Renal cortex interstitium (tissue), 11 donors: ENCODE results near the gene BEST3. TPM values are rescaled to one million over a fixed set of nuclear protein-coding genes. Genes with fewer than 3 reads are reported as not detected.
"Not testable (repeated sequence)": the region's sequence is repeated elsewhere in the genome, so short reads cannot be mapped to it uniquely, and the experiment has no call there.

Experiments used
- DNase-seq, 11 donors: peaks; one replicate each; pipeline ENCODE4 v3.0.0-alpha.2; 2013; ENCODE audit warnings: low read depth in 9 of 11, low spot score in 4 of 11; ENCODE audit errors: extremely low read depth in 1 of 11
- polyA plus RNA-seq, 3 donors: library from polyadenylated mRNA; unstranded; fragments of 120-200 nt; gene quantifications; one replicate each; pipeline ENCODE4 v1.2.1, GENCODE V29; 2013; ENCODE audit not compliant: insufficient read length in 3 of 3

BEST3 gene
- polyA plus RNA-seq, 3 donors, result 0.20 to 0.36 (median 0.30) TPM

DNA sequence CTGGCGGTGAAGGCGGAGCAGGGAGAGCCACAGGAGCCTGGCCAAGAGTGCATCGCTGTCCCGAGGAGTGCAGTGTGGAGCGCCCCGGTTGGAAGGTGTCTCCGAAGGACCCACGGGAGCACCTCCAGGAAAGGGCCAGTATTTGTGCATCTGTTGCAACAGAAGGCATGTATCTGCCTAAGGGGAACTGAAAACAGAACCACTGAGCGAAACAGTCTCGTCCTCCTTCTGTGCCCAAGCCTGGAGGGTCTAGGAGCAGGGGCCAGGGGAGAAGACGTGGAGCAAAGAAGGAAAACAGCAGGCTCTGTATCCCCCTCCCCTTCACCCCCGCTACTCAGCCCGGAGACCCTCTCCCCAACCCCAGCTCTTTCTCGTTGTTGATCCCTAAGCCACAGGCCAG is 83.1 kb downstream of the BEST3 start:
- DNase-seq, result no peak

- DNase-seq, result no peak
Observed at GRCh38 chr12:69613351-69613750, 85.8 kb downstream of the BEST3 start.

- DNase-seq, result no peak
Observed at GRCh38 chr12:69610729-69611128, 88.4 kb downstream of the BEST3 start, which contains the start of gene LRRC10. LRRC10 (minus strand) TSS chr12:69610907; CDS start chr12:69610838, 69 bp downstream.

- DNase-seq, result no peak
Observed at GRCh38 chr12:69610126-69610525, 89.0 kb downstream of the BEST3 start.

GRCh38 chr12:69608114-69608513 is 91.0 kb downstream of the BEST3 start:
- no peak for DNase-seq

GRCh38 chr12:69604275-69604674 is 94.8 kb downstream of the BEST3 start:
- DNase-seq, result not testable (repeated sequence)

Other genes starting within 250 kb of the BEST3 start
- gene FRS2, start 228.9 kb downstream of the BEST3 start, polyA plus RNA-seq, result 10 to 100 TPM; 38.9 to 47.2 (median 41.1) TPM
- gene CCT2, start 113.8 kb downstream of the BEST3 start, polyA plus RNA-seq, result 100 to 1,000 TPM; 238 to 277 (median 251) TPM
- gene LRRC10, start 88.4 kb downstream of the BEST3 start, polyA plus RNA-seq, result not detected
- 10 to 100 TPM; 58.6 to 89.6 (median 66.4) TPM for gene RAB3IP, start 39.6 kb upstream of the BEST3 start, polyA plus RNA-seq
- gene MYRFL, start 125.9 kb upstream of the BEST3 start, polyA plus RNA-seq, result 1 to 10 TPM; 1.6 to 4.9 (median 3.2) TPM